ENCODE results near the gene MRPS27.
"Not testable (repeated sequence)": the region's sequence is repeated elsewhere in the genome, so short reads cannot be mapped to it uniquely, and the experiment has no call there.

Gene MRPS27

GRCh38 chr5:72307968-72308852, 11.8 kb downstream of the MRPS27 start:
- Mint-ChIP-seq H3K4me3 (peak overlapping the region; percentile 84), H3K4me1 (peaks cover 45% of the 10 kb centered on the region), H3K9me3 (no peaks in the 10 kb centered on the region), H3K27ac (peak overlapping the region; percentile 96), H3K36me3 (ENCODE audit: low read depth) (peaks cover 51% of the 10 kb centered on the region), H3K27me3 (no peaks in the 10 kb centered on the region)
- DNase-seq (peak; percentile 95), ATAC-seq (peak; percentile 98)

GRCh38 chr5:72307573-72307967, 12.5 kb downstream of the MRPS27 start:
- H3K36me3 Mint-ChIP-seq (ENCODE audit: low read depth): peaks cover 54% of the 10 kb centered on the region
- H3K4me3 Mint-ChIP-seq: peak overlapping the region; percentile 84

GRCh38 chr5:72305194-72306142, 14.6 kb downstream of the MRPS27 start:
- H3K4me3 Mint-ChIP-seq: peak overlapping the region; percentile 4
- ATAC-seq (no peak), DNase-seq (no peak)
- no peaks in the 10 kb centered on the region for H3K27me3 Mint-ChIP-seq
- H3K27ac Mint-ChIP-seq: peak overlapping the region; percentile 4
- peaks cover 52% of the 10 kb centered on the region for H3K36me3 Mint-ChIP-seq (ENCODE audit: low read depth)
- H3K9me3 Mint-ChIP-seq: no peaks in the 10 kb centered on the region
- peaks cover 65% of the 10 kb centered on the region for H3K4me1 Mint-ChIP-seq

More at GRCh38 chr5:72307573-72307967, 12.5 kb downstream of the MRPS27 start:
- ATAC-seq (no peak), DNase-seq (no peak)
- Mint-ChIP-seq H3K9me3 (no peaks in the 10 kb centered on the region), H3K27me3 (no peaks in the 10 kb centered on the region), H3K4me1 (peaks cover 48% of the 10 kb centered on the region), H3K27ac (peak overlapping the region; percentile 96)

GRCh38 chr5:72302171-72302570, 17.9 kb downstream of the MRPS27 start:
- H3K9me3 Mint-ChIP-seq: no peaks in the 10 kb centered on the region
- H3K4me3 Mint-ChIP-seq: no peak overlapping the region
- H3K27me3 Mint-ChIP-seq: no peaks in the 10 kb centered on the region
- peaks cover 56% of the 10 kb centered on the region for H3K36me3 Mint-ChIP-seq (ENCODE audit: low read depth)
- DNase-seq (no peak), ATAC-seq (no peak)
- no peak overlapping the region for H3K27ac Mint-ChIP-seq
- peaks cover 74% of the 10 kb centered on the region for H3K4me1 Mint-ChIP-seq

- H3K36me3 Mint-ChIP-seq (ENCODE audit: low read depth): peaks cover 61% of the 10 kb centered on the region
- H3K27me3 Mint-ChIP-seq: no peaks in the 10 kb centered on the region
- H3K4me3 Mint-ChIP-seq: no peak overlapping the region
- DNase-seq (no peak), ATAC-seq (no peak)
- H3K9me3 Mint-ChIP-seq: no peaks in the 10 kb centered on the region
- H3K4me1 Mint-ChIP-seq: peaks cover 70% of the 10 kb centered on the region
- no peak overlapping the region for H3K27ac Mint-ChIP-seq
Measured at GRCh38 chr5:72301557-72301956, 18.5 kb downstream of the MRPS27 start.

GRCh38 chr5:72300590-72301339, 19.3 kb downstream of the MRPS27 start:
- no peak overlapping the region for H3K4me3 Mint-ChIP-seq
- no peaks in the 10 kb centered on the region for H3K27me3 Mint-ChIP-seq
- peaks cover 64% of the 10 kb centered on the region for H3K36me3 Mint-ChIP-seq (ENCODE audit: low read depth)
- no peaks in the 10 kb centered on the region for H3K9me3 Mint-ChIP-seq
- no peak overlapping the region for H3K27ac Mint-ChIP-seq
- ATAC-seq: no peak
- no peak for DNase-seq
- peaks cover 65% of the 10 kb centered on the region for H3K4me1 Mint-ChIP-seq

- H3K4me3 Mint-ChIP-seq: no peak overlapping the region
- no peaks in the 10 kb centered on the region for H3K27me3 Mint-ChIP-seq
- no peak overlapping the region for H3K27ac Mint-ChIP-seq
- no peaks in the 10 kb centered on the region for H3K9me3 Mint-ChIP-seq
- DNase-seq (no peak), ATAC-seq (no peak)
- peaks cover 68% of the 10 kb centered on the region for H3K36me3 Mint-ChIP-seq (ENCODE audit: low read depth)
- H3K4me1 Mint-ChIP-seq: peaks cover 54% of the 10 kb centered on the region
Measured at GRCh38 chr5:72298711-72299110, 21.3 kb downstream of the MRPS27 start.

- Mint-ChIP-seq H3K27ac (peak overlapping the region; percentile 20), H3K36me3 (ENCODE audit: low read depth) (peaks cover 70% of the 10 kb centered on the region), H3K4me3 (peak overlapping the region; percentile 1), H3K4me1 (peaks cover 49% of the 10 kb centered on the region)
- H3K27me3 Mint-ChIP-seq, DNase-seq, H3K9me3 Mint-ChIP-seq: not testable (repeated sequence)
- peak; percentile 20 for ATAC-seq
Measured at GRCh38 chr5:72298136-72298535, 21.9 kb downstream of the MRPS27 start.

GRCh38 chr5:72296256-72296655, 23.8 kb downstream of the MRPS27 start:
- no peaks in the 10 kb centered on the region for H3K9me3 Mint-ChIP-seq
- peaks cover 66% of the 10 kb centered on the region for H3K36me3 Mint-ChIP-seq (ENCODE audit: low read depth)
- DNase-seq: no peak
- no peak for ATAC-seq
- H3K4me3 Mint-ChIP-seq: no peak overlapping the region
- H3K4me1 Mint-ChIP-seq: peaks cover 37% of the 10 kb centered on the region
- no peak overlapping the region for H3K27ac Mint-ChIP-seq
- H3K27me3 Mint-ChIP-seq: no peaks in the 10 kb centered on the region

GRCh38 chr5:72295539-72295938, 24.5 kb downstream of the MRPS27 start:
- Mint-ChIP-seq H3K36me3 (ENCODE audit: low read depth) (peaks cover 63% of the 10 kb centered on the region), H3K27ac (no peak overlapping the region), H3K9me3 (no peaks in the 10 kb centered on the region), H3K27me3 (no peaks in the 10 kb centered on the region), H3K4me3 (no peak overlapping the region), H3K4me1 (peaks cover 30% of the 10 kb centered on the region)
- DNase-seq: no peak
- ATAC-seq: no peak

- ATAC-seq (no peak), DNase-seq (no peak)
- Mint-ChIP-seq H3K27ac (peak overlapping the region; percentile 74), H3K9me3 (no peaks in the 10 kb centered on the region), H3K4me1 (peaks cover 20% of the 10 kb centered on the region), H3K4me3 (no peak overlapping the region), H3K36me3 (ENCODE audit: low read depth) (peaks cover 61% of the 10 kb centered on the region), H3K27me3 (no peaks in the 10 kb centered on the region)
Measured at GRCh38 chr5:72294473-72294872, 25.6 kb downstream of the MRPS27 start.

GRCh38 chr5:72293495-72294055, 26.5 kb downstream of the MRPS27 start:
- Mint-ChIP-seq H3K27me3 (no peaks in the 10 kb centered on the region), H3K9me3 (no peaks in the 10 kb centered on the region)

GRCh38 chr5:72292411-72292810, 27.6 kb downstream of the MRPS27 start:
- H3K4me3 Mint-ChIP-seq: no peak overlapping the region
- H3K27ac Mint-ChIP-seq: no peak overlapping the region
- peaks cover 60% of the 10 kb centered on the region for H3K36me3 Mint-ChIP-seq (ENCODE audit: low read depth)
- no peaks in the 10 kb centered on the region for H3K27me3 Mint-ChIP-seq
- DNase-seq (no peak), ATAC-seq (no peak)
- H3K4me1 Mint-ChIP-seq: peaks cover 6% of the 10 kb centered on the region
- H3K9me3 Mint-ChIP-seq: no peaks in the 10 kb centered on the region

More at GRCh38 chr5:72293495-72294055, 26.5 kb downstream of the MRPS27 start:
- peaks cover 59% of the 10 kb centered on the region for H3K36me3 Mint-ChIP-seq (ENCODE audit: low read depth)
- peaks cover 12% of the 10 kb centered on the region for H3K4me1 Mint-ChIP-seq
- no peak overlapping the region for H3K4me3 Mint-ChIP-seq
- ATAC-seq (no peak), DNase-seq (no peak)
- no peak overlapping the region for H3K27ac Mint-ChIP-seq

GRCh38 chr5:72291601-72292000, 28.4 kb downstream of the MRPS27 start:
- ATAC-seq: no peak
- H3K4me1 Mint-ChIP-seq: peaks cover 6% of the 10 kb centered on the region
- H3K9me3 Mint-ChIP-seq: no peaks in the 10 kb centered on the region
- H3K36me3 Mint-ChIP-seq (ENCODE audit: low read depth): peaks cover 55% of the 10 kb centered on the region
- no peak overlapping the region for H3K4me3 Mint-ChIP-seq
- no peak for DNase-seq
- no peak overlapping the region for H3K27ac Mint-ChIP-seq
- no peaks in the 10 kb centered on the region for H3K27me3 Mint-ChIP-seq
